Neural progenitor cell (in vitro differentiated cells): Measurements from ENCODE around the gene ACACB. TPM values are rescaled to one million over a fixed set of nuclear protein-coding genes. Genes with fewer than 3 reads are reported as not detected.

Experiments used
- DNase-seq: peaks from one replicate; pipeline ENCODE4 v3.0.0-alpha.2; 2016; ENCODE audit warnings: low spot score
- H2AFZ ChIP-seq: fragments of 200-600 bp; sonication (generic); replicated peaks from 2 replicates; pipeline ENCODE4 v1.6.1; 2016; ENCODE audit warnings: antibody characterized with exemption
- H3F3A ChIP-seq: fragments of 200-600 bp; sonication (generic); 2 replicates; pipeline ENCODE4 v1.6.1; 2016; ENCODE audit warnings: antibody characterized with exemption, low read depth
- H3K27ac ChIP-seq: fragments of 200-600 bp; sonication (generic); 2 replicates; pipeline ENCODE4 v1.5.1; 2016; ENCODE audit warnings: mild to moderate bottlenecking
- H3K27me3 ChIP-seq: fragments of 200-600 bp; sonication (generic); 2 replicates; pipeline ENCODE4 v1.6.1; 2016; ENCODE audit warnings: mild to moderate bottlenecking, moderate library complexity
- H3K36me3 ChIP-seq: fragments of 200-600 bp; sonication (generic); 2 replicates; pipeline ENCODE4 v1.5.1; 2016
- H3K4me1 ChIP-seq: fragments of 200-600 bp; sonication (generic); 2 replicates; pipeline ENCODE4 v1.6.1; 2016; ENCODE audit warnings: mixed run types
- H3K4me2 ChIP-seq: fragments of 200-600 bp; sonication (generic); 2 replicates; pipeline ENCODE4 v1.6.1; 2016
- H3K4me3 ChIP-seq: fragments of 200-600 bp; sonication (generic); 2 replicates; pipeline ENCODE4 v1.5.1; 2016
- H3K79me2 ChIP-seq: fragments of 200-600 bp; sonication (generic); 2 replicates; pipeline ENCODE4 v1.6.1; 2016; ENCODE audit warnings: low read depth
- H3K9ac ChIP-seq: fragments of 200-600 bp; sonication (generic); 2 replicates; pipeline ENCODE4 v1.6.1; 2016
- H3K9me3 ChIP-seq: fragments of 200-600 bp; sonication (generic); 2 replicates; pipeline ENCODE4 v1.5.1; 2016; ENCODE audit warnings: low read depth
- H4K20me1 ChIP-seq: fragments of 200-600 bp; sonication (generic); 2 replicates; pipeline ENCODE4 v1.6.1; 2016; ENCODE audit warnings: low read depth
- H3K27ac Mint-ChIP-seq: 3 replicates; pipeline ENCODE4 v1.8.0; 2021; ENCODE audit warnings: mixed read lengths
- H3K27me3 Mint-ChIP-seq: 2 replicates; pipeline ENCODE4 v1.8.0; 2022; ENCODE audit warnings: low read depth, mild to moderate bottlenecking, inconsistent platforms, moderate library complexity, mixed read lengths; ENCODE audit not compliant: insufficient read depth
- H3K36me3 Mint-ChIP-seq: 3 replicates; pipeline ENCODE4 v1.8.0; 2021; ENCODE audit warnings: mixed read lengths
- H3K4me1 Mint-ChIP-seq: 3 replicates; pipeline ENCODE4 v1.8.0; 2021; ENCODE audit warnings: mixed read lengths
- H3K4me3 Mint-ChIP-seq: 3 replicates; pipeline ENCODE4 v1.8.0; 2021; ENCODE audit warnings: mild to moderate bottlenecking, moderate library complexity, mixed read lengths
- H3K9me3 Mint-ChIP-seq: 3 replicates; pipeline ENCODE4 v1.8.0; 2020; ENCODE audit warnings: mixed read lengths
- CTCF ChIP-seq: fragments of 200-600 bp; sonication (generic); IDR thresholded peaks from 2 replicates; pipeline ENCODE4 v1.5.1; 2017; ENCODE audit warnings: antibody characterized with exemption, mild to moderate bottlenecking
- EZH2 ChIP-seq: fragments of 200-600 bp; sonication (generic); IDR thresholded peaks from 2 replicates; pipeline ENCODE4 v1.6.1; 2017; ENCODE audit warnings: antibody characterized with exemption, mild to moderate bottlenecking, moderate library complexity
- EZH2phosphoT487 ChIP-seq: fragments of 200-600 bp; sonication (generic); IDR thresholded peaks from 2 replicates; pipeline ENCODE4 v1.6.1; 2017; ENCODE audit warnings: antibody characterized with exemption
- total RNA-seq: library from RNA; depleted of rRNA; stranded (reverse); fragments of >200 nt; gene quantifications from 2 replicates; pipeline ENCODE4 v1.2.3, GENCODE V29; 2015; ENCODE audit warnings: low replicate concordance

The ACACB gene
- total RNA-seq, 1 donor from 2014 or later, result 2.4 TPM

GRCh38 chr12:109255377-109255776, 139.0 kb downstream of the ACACB start:
- no peaks in the 10 kb centered on the region for H3K27me3 Mint-ChIP-seq
- H3K27ac Mint-ChIP-seq, result no peak overlapping the region
- Histone ChIP-seq H3K36me3 (no peaks in the 10 kb centered on the region), H3K79me2 (no peaks in the 10 kb centered on the region), H3K9ac (no peak overlapping the region), H3K4me1 (no peaks in the 10 kb centered on the region), H4K20me1 (no peaks in the 10 kb centered on the region), H3K9me3 (no peaks in the 10 kb centered on the region), H2AFZ (no peak overlapping the region), H3K27ac (no peak overlapping the region), H3K27me3 (no peaks in the 10 kb centered on the region), H3K4me2 (no peak overlapping the region), H3K4me3 (no peak overlapping the region), H3F3A (no peaks in the 10 kb centered on the region)
- H3K9me3 Mint-ChIP-seq, result peaks cover 10% of the 10 kb centered on the region
- peak; percentile 44 for DNase-seq
- H3K4me3 Mint-ChIP-seq, result no peak overlapping the region
- no peak for TF ChIP-seq EZH2
- peak; percentile 38 for TF ChIP-seq CTCF
- H3K36me3 Mint-ChIP-seq, result peaks cover 20% of the 10 kb centered on the region
- no peaks in the 10 kb centered on the region for H3K4me1 Mint-ChIP-seq

DNA sequence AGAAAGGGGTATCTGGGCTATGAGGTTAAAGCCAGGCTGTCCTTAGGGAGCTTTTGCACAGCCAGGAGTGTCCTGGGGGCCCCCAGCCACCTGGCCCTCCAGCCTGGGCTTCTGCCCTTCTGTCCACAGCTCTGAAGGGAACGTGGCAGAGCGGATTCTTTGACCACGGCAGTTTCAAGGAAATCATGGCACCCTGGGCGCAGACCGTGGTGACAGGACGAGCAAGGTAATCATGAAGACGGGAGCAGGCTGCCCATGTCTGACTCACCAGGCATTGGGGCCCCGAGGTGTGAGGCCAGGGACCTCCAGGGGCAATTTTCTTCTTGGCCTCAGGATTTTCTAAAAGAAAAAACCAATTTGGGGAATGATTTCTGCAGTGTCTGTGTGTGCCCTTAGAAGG, 139.6 kb downstream of the ACACB start:
- no peak for DNase-seq
- Histone ChIP-seq H4K20me1 (no peaks in the 10 kb centered on the region), H3K27me3 (no peaks in the 10 kb centered on the region), H3K4me2 (no peak overlapping the region), H3K9ac (no peak overlapping the region), H3K27ac (no peak overlapping the region), H3F3A (no peaks in the 10 kb centered on the region), H3K79me2 (no peaks in the 10 kb centered on the region), H3K9me3 (no peaks in the 10 kb centered on the region), H3K36me3 (no peaks in the 10 kb centered on the region), H3K4me3 (no peak overlapping the region), H2AFZ (no peak overlapping the region), H3K4me1 (no peaks in the 10 kb centered on the region)
- Mint-ChIP-seq H3K27me3 (no peaks in the 10 kb centered on the region), H3K4me1 (no peaks in the 10 kb centered on the region), H3K36me3 (peaks cover 20% of the 10 kb centered on the region), H3K4me3 (no peak overlapping the region), H3K9me3 (peaks cover 10% of the 10 kb centered on the region), H3K27ac (peak overlapping the region; percentile 36)
- no peak for TF ChIP-seq CTCF
- no peak for TF ChIP-seq EZH2
- TF ChIP-seq EZH2phosphoT487, result no peak

GRCh38 chr12:109258201-109258600, 141.8 kb downstream of the ACACB start:
- no peak overlapping the region for H3K27ac Mint-ChIP-seq
- H3K4me1 Mint-ChIP-seq, result no peaks in the 10 kb centered on the region
- H3K27me3 Mint-ChIP-seq, result no peaks in the 10 kb centered on the region
- Histone ChIP-seq H3K4me1 (no peaks in the 10 kb centered on the region), H3K4me2 (no peak overlapping the region), H4K20me1 (no peaks in the 10 kb centered on the region), H3K79me2 (no peaks in the 10 kb centered on the region), H3K27me3 (no peaks in the 10 kb centered on the region), H3K4me3 (no peak overlapping the region), H2AFZ (no peak overlapping the region), H3F3A (no peaks in the 10 kb centered on the region), H3K27ac (no peak overlapping the region), H3K9me3 (no peaks in the 10 kb centered on the region), H3K9ac (no peak overlapping the region), H3K36me3 (no peaks in the 10 kb centered on the region)
- DNase-seq, result no peak
- peaks cover 18% of the 10 kb centered on the region for H3K36me3 Mint-ChIP-seq
- no peak for TF ChIP-seq CTCF
- no peak for TF ChIP-seq EZH2
- no peak for TF ChIP-seq EZH2phosphoT487
- H3K9me3 Mint-ChIP-seq, result peaks cover 9% of the 10 kb centered on the region
- H3K4me3 Mint-ChIP-seq, result no peak overlapping the region
